HG03521 (cell line): ENCODE data around the gene STN1.
"Not testable (repeated sequence)": the region's sequence is repeated elsewhere in the genome, so short reads cannot be mapped to it uniquely, and the experiment has no call there.

ENCODE experiments used
- ATAC-seq: cut with Tn5 transposase; IDR thresholded peaks from one replicate; pipeline ENCODE4 v1.9.1; 2021; ENCODE audit warnings: mild to moderate bottlenecking, moderate library complexity; ENCODE audit not compliant: unreplicated experiment

Gene STN1

DNA sequence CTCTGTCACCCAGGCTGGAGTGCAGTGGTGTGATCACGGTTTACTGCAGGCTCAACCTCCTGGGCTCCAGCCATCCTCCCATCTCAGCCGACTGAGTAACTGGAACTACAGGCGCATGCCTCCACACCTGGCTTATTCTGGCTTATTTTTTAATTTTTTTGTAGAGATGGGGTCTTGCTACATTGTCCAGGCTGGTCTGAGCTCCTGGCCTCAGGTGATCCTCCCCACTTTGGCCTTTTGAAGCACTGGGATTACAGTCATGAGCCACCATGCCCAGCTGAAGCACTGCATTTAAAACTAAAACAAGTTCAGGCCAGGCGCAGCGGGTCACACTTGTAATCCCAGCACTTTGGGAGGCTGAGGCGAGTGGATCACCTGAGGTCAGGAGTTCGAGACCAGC, 70.6 kb downstream of the STN1 start:
- no peak for ATAC-seq

DNA sequence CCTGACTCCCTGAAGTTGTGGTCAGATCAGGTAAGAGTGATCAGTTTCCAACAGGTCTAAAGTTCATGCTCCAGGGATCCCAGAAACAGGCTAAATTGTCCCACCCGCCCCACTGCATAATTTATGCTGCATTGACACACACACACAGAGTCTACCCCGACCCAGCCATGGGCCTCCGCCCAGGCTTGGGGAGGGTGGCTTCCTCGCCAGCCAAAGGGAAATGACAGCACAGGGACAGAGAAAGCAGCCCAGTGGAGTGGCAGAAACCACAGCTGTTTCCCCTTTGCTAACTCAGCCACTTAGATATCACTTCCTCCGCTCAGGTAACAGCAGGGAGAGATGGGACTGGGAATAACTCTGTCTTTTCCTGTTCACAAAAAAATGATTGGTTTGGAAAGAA, 72.0 kb downstream of the STN1 start:
- ATAC-seq: no peak

DNA sequence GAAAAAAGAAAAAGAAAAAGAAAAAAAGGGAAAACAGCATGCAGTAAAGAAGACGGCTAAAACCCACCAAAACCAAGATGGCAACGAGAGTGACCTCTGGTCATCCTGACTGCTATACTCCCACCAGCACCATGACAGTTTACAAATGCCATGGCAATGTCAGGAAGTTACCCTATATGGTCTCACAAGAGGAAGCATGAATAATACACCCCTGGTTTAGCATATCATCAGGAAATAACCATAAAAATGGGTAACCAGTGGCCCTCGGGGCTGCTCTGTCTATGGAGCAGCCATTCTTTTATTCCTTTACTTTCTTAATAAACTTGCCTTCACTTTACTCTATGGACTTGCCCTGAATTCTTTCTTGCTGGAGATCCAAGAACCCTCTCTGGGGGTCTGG, 72.6 kb downstream of the STN1 start:
- ATAC-seq: not testable (repeated sequence)

DNA sequence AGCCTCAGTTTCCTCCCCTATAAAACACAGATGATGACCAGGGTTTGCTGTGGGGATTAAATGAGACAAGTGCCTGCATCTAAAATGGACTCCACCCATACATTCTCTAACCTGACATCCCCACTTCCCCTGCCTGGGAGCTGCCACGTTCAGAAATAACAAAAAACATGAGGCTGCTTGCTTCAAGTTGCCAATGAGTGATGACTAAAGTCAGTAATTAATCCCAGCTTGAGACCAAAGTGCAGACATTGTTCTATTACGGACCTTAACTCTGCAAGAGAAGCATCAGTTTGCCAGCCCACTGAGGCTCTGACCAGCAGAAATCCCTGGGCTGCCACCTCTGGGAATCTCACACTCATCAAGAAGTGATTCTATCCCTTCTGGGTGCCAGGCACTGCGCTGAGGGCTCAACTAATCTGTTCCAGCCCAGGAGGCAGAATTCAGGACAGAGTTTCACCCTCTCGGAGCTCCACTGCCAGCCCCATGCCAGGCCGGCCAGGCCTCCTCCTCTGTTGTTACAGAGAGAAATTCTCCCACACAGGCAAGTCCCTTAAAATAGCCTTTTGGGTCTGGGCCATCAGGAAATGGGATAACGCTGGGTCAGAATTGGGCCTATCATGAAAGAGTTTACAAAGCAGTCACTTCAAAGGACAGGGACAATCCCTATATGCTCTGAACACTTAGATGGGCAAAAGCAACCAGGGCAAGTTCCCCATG, 74.0 kb downstream of the STN1 start:
- ATAC-seq: no peak

DNA sequence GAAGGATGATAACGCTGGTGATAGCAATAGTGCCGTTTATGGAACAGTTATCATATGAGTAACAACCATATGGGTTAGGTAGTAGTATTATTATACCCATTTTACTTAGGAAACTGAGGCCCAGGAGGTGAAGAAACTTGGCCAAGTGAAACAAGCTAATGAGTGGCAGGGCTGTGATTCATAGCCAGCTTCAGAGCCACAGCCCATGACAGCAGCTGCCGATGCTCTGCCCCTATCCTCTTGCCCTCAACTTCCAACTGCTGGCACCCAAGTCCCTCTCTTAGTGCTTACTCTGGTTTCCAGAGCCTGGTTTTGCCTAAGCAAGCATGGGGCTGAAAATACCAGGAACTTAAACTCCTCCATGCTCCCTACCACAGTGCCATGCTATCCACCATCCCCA, 74.9 kb downstream of the STN1 start:
- no peak for ATAC-seq

DNA sequence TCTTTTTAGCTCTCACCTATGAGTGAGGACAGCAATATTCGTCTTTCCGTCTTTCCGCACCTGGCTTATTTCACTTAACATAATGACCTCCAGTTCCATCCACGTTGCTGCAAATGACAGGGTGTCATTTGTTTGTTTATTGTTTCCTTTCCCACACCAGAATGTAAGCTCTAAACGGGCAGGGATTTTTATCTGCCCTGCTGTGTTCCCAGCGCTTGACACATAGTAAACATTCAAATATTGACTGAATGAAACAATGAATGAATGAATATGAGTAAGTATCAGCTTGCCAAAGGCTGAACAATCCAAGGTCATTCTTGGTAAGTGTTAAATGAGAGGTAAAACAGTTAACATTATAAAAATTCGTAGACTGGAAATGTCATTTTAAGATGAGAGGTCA, 75.4 kb downstream of the STN1 start:
- ATAC-seq: no peak

DNA sequence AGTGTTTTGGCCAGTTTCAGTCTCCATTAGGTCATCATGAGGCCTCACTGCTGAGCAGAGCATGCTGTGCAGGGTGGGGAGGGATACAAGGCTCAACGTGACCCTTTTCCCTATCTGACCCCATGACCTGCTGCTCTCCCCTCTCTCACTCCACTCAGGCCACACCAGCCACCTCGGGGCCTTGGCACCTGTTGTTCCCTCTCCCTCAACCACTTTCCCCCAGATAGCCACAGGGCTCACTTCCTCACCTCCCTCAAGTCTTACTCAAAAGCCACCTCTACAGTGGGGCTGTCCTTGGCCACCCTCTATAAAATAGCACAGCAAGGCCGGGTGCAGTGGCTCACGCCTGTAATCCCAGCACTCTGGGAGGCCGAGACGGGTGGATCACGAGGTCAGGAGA, 76.5 kb downstream of the STN1 start:
- ATAC-seq: no peak

DNA sequence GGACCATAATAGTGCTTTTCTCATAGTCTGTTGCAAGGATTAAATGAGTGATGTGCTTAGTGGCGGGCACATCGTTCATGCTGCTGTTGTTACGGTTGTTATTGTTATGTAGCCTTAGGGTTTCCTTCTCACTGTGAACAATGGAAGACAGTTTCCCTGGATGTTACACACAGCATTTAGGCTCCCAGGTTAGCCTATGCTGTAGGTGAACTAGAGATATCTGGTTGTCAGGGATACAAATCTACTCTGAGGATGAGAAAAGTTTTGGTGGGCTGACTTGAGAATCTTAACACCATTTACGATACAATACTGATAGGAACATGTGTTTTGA, 77.3 kb downstream of the STN1 start:
- ATAC-seq: no peak

DNA sequence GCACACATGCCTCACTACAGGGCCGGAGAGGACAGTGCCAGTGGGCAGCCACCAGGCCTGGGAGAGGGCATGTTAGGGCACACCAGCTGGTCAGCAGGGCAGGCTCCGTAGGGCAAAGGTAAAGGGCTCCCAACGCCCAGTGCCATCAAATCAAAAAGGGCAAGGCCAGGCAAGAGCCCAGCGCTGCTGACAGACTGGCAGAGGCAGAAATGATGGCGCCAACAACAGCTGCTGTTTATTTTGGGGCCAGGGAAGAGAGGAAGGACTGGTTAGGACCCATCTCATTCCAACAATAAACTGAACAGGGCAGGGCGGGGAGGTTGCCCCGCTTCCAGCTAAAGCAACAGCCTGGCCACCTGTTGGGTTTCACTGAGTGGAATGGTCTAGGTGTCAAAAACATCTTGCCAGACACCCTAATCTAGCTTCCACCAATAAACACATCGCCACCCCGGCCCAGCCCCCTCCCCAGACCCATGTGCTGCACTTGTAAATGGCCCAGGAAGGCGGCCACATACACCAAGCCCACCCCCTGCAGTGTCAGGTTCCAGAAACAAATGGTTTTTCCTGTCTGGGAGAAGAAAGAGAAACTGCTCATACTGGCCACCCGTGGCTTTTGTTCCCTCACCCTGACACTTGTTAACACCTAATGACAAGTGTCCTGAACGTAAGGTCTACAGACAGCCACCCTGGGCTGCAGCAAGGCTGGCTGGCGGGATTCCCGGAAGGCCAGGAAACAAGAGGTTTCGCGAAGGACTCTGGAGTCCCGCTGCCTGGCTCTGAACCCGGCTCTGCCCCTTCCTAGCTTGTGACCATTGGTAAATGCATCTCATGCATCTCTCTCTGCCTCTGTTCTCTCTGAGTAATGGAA, 77.9 kb downstream of the STN1 start:
- ATAC-seq: no peak

DNA sequence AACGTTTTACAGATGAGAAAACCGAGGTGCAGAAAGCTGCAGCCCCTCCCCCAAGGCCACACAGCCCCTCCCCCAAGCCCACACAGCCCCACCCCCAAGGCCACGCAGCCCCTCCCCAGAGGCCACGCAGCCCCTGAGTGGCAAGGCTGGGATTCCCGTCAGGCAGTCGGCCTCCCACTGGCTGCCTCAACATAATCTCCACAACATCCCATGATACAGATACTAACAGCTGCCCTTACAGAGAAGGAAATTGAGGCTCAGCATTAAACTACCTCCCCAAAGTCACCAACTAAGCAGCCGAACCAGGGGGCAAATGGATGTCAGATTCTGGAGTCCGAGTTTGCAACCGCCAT, 78.5 kb downstream of the STN1 start:
- no peak for ATAC-seq

DNA sequence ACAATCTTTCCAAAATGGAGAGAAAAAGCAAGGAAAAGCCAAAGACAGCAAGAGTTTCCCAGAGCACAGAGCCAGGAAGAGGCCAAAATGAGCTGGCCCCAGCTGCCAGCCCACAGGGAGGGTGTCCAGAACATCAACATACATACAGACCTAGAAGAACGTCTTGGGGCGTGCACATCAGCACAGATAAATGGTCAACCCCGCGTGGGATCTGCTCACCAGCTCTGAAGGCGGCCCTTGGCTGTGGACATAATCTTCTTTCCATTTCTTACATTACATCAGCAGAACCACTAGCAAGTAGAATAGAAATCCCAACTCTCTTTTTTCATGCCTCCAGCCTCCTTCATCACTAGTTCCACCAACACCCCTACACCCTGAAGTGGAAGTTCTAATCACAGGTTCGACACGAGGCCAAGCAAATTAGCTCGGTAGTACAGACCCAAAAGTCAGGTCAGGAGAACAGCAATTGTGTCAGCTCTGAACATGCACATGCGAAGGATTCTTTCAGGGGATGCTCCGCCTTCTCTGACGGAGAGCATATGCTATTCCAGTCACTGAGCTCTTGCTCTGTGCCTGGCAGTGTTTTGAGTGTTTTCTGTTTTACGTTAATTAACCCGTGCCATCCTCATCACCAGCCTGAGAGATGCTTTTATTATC, 79.0 kb downstream of the STN1 start:
- no peak for ATAC-seq

DNA sequence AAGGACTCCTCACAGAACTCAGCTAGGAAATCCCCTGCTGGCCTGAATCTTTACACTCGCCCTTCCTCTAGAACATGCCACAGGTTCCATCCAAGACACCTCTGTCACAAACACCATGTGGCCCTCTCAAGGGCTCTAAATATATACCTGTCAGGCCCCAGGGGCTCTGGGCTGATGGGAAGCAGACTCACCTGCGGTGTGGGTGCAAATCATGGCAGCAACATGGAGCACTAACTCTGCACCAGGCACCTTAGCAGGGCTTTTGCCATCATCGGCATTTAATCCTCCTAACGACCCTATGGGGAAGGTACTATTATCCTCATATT, 80.0 kb downstream of the STN1 start:
- ATAC-seq: no peak

DNA sequence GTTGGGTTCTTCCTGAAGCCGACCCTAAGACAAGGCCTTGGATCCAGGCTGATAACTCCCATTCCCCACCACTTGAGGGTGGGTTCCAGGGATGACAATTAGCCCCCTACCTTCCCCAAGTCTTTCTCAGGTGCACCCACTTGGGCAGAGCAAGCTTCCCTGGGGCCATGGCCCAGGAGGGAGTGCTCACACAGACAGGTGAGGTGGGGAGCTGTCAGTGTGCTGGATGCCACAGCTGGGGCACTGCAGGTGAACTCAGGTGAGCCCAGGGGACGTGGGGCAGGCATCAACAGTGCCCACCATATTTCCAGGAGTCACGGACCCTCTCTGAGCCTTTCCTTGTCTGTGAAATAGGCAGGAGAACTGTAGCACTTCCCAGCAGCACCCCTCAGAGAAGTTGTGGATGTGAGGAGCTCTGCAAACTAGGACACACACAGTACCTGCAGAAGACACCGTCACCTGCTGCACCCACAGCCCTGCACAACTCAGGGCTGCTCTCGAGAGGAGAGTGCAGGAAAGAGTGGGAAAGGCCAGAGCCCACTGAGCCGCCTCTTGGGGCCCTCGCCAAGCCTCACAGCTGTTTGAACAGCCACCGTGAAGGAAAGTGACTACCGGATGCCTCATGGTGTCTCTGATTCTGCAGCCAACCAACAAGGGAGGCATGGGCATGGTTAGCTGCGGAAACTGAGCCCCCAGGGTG, 80.5 kb downstream of the STN1 start:
- no peak for ATAC-seq

DNA sequence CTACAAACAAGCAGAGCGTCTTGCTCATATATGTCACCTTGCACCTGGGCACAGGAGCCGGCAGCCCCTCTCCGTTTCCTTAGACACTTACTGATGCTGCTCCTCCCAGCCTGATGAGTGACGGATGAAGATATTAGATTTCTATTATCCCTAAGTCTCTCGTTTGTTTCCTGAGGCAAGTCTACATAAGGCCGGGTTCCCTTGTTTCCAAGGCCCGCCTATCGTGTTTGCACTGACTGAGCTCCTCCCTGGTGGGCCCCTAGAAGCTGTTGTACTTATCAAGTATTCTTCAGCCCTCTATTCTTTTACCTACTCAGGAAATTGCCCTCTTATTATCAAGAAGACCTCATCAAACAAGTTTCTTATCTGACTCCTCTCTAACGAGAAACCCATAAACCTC, 81.1 kb downstream of the STN1 start:
- ATAC-seq: no peak

DNA sequence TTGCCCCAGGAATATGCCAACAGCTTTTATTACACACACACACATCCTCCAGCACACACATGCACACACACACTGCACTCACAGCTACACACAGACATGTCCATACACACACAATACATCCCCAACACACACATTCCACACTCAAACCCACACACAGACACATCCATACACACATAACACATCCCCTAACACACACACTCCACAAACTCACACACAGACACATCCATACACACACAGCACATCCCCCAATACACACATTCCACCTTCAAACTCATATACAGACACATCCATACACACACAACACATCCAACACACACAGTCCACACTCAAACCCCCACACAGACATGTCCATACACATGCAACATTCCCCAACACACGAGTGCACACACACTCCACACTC, 81.7 kb downstream of the STN1 start:
- no peak for ATAC-seq

DNA sequence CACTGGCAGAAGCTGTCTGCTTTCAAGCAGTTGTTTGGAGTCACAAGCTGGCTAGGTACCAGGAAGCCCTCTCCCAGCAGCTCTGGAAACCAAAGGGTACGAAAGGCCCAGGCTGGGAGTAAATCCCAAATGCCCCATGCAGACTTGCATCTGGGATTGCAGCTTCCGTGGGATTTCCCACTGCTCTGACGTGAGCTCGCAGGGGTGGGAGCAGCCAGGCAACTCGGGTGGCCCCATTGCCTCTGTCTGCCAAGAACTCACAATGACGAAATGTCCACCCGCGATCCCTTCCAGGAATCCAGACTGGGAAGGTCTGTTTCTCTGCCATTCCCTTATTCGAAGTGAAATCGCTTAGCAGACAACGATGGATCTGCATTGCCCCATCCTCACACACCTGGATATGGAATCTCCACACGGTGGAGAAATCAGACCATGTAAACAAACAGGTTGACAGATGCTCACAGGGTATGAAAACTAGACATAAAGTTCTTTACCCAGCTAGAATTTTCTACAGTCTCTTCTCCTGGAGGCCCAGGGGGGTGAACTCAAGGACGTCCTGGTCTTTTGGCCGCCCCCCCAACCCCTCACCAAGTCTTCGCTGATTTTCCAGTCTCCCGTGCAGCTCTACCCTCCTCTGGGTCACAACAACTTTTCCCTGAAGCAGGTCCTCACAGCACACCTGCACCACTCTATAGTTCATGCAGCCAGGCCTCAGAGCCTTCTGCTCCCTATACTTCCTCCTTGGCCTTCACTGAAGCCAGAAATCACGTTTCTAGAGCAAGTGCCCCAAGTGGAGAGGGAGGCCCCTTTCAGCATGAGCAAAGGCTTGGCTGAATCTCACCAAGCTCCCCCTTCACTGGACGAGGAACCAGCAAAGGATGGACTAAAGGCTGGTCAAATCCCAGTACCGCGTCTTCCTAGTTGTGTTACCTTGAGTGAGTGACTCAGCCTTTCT, 82.6 kb downstream of the STN1 start:
- ATAC-seq: no peak

DNA sequence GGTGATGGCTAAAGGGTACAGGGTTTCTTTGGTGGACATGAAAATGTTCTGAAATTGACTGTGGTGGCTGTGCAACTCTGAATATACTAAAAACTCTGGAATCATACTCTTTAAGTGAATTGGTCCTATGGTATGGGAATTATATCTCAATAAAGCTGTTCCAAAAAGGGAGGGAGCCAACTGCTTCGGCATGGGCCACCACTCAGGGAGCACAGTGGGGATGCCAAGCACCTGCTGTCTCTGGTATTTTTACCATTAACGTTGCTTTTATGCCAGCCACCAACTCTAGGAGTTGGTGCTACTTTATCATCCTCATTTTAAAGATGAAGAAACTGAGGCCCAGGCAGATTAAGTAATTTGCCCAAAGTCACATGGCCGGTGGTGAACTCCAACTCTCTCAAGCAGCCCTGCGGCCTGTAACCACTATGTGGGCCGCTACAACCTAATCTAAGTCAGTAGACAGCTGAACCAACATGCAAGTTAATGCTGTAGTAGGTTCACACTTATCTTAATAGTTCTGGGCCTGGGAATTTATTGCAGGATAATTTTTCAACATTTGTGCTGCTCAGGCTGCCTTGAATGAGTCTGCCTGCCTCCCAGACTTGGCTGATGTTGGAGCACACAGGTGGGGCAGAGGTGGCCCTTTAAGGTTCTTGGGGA, 83.4 kb downstream of the STN1 start:
- ATAC-seq: no peak

DNA sequence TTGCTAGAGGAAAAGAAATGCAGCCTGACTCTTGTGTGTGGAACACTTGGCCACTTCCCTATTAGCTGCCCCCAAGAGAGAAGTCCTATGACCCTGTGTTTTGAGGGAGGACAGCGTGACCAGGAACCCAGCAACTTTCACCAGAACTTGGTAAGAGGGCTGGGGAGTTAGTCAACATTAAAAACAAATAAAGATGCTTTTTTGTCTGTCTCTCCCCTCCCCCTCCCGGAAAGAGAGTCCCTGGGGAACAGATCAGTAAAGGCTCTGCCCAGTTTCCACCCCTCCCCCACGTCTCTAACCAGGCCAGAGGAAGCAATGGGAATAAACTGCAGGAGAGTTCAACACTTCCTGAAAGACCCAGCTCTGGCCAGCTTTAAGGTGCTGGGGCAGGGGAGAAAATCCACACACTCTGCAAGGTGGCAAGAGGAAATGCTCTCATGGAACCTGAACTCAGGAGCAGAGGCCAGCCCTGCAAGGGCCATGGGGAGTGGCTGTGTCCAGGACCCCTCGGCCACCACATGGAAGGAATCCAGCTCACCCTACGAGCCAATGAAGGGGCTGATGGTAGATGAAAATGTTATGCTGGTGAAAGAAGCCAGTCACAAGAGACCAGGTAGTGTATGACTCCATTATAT, 84.1 kb downstream of the STN1 start:
- ATAC-seq: no peak

DNA sequence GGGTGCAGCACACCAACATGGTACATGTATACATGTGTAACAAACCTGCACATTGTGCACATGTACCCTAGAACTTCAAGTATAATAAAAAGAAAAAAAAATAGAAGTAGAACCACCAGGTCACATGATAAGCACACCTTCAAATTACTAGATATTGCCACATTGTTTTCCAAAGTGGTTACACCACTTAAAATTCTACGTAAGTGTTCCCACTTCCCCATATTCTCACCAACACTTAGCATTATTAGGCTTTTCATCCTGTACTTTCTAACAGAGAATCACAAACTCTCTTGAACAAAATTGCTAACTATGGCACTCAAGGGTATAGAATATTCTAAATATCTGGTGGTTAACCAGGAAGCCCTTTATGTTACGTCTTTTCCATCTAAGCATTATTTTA, 85.2 kb downstream of the STN1 start:
- no peak for ATAC-seq
